ENCODE measurements around the gene GLCCI1. TPM values are rescaled to one million over a fixed set of nuclear protein-coding genes. Genes with fewer than 3 reads are reported as not detected.

GLCCI1 gene
- total and polyA plus RNA-seq, 2 donors (not counting 3 experiments of a cell fraction or from before 2014, with no cell fraction given) = 2.3 to 5.6 TPM

DNA sequence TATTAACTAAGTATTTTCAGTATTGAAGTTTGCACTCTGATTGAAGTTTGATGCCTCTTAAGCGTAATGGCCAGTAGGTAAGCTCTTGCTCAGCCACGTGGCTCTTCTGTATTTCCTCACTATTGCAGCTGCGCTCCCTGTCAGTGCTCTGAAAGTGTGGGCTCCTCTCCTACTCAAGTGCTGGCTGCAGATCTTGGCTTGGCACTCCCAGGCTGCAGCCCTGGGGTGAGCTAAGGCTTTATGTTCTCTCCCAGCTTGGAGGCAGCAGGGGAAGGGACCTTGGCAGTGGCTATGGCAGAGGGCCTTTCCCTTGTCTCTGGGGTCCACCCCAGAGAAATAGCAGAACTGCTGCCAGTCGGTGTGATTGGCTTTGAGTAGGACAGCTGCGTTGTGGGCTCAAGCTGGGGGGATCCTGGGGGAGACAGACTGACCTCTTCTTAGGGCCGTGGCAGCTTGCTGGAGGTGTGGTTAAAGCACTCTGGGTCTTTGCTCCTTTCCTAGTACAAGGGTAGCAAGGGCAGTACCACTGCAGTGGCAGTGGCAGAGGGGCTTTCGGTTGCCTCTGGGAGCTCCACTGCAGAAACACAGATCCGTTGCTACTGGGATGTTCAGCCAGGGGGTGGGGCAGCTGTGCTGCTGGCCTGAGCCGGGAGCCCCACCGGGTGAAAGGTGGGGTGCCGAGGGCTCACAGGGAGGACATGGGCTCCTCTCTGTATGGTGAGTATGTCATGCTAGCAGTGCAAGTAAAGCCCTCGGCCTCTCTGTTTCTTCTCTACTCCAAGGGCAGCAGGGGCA is 100.5 kb downstream of the GLCCI1 start:
- dilution Hi-C loops (cut with MboI; ENCODE audit: extremely low pct_ligation_motif_present, low sequenced_read_pairs) = no loop called here
- Histone ChIP-seq H3K4me1 (ENCODE audit: control insufficient read depth, extremely low read depth, insufficient read depth, low read length) (no peaks in the 10 kb centered on the region), H3K4me2 (ENCODE audit: insufficient read depth, low read length) (no peak overlapping the region), H2AFZ (ENCODE audit: low read depth, low read length) (no peak overlapping the region), H3K27ac (ENCODE audit: insufficient read depth, low read depth, low read length) (no peak overlapping the region), H3K9ac (replicated peaks; ENCODE audit: extremely low read depth, insufficient read depth, low read length) (no peak overlapping the region), H3K9me1 (replicated peaks; ENCODE audit: control insufficient read depth, extremely low read depth, insufficient read depth, low read length) (no peaks in the 10 kb centered on the region), H3K79me2 (ENCODE audit: control insufficient read depth, insufficient read depth, low read length) (no peaks in the 10 kb centered on the region), H3K36me3 (ENCODE audit: control insufficient read depth in 2 of 2, extremely low read depth in 1 of 2, insufficient read depth in 2 of 2, low read length in 2 of 2) (no peaks in the 10 kb centered on the region), H3K9me3 (replicated peaks; ENCODE audit: control insufficient read depth, insufficient read depth, low read length) (no peaks in the 10 kb centered on the region), H4K20me1 (replicated peaks; ENCODE audit: control insufficient read depth, extremely low read depth, insufficient read depth, low read length) (no peaks in the 10 kb centered on the region), H3K27me3 (ENCODE audit: control insufficient read depth in 2 of 2, insufficient read depth in 2 of 2, low read length in 2 of 2) (no peaks in the 10 kb centered on the region), H3K4me3 (replicated peaks in 1 of 3; ENCODE audit: insufficient read depth in 1 of 3, low read depth in 1 of 3, low read length in 3 of 3) (no peak overlapping the region)
- BruUV-seq (replicated peaks) = no TSS peak
- ChIA-PET POLR2A (no interaction called here), CTCF (no interaction called here)
- no peak for FAIRE-seq
- DNase-seq (ENCODE audit: low read depth, low spot score) = no peak
- TF ChIP-seq, protein P1, sequence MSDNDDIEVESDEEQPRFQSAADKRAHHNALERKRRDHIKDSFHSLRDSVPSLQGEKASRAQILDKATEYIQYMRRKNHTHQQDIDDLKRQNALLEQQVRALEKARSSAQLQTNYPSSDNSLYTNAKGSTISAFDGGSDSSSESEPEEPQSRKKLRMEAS (IDR thresholded peaks at IDR 0.05; ENCODE audit: insufficient read depth, insufficient read length) = no peak
- TF ChIP-seq POLR2AphosphoS5 (IDR thresholded peaks at IDR 0.05; ENCODE audit: insufficient read depth, low read depth, low read length) (no peak), JUN (IDR thresholded peaks at IDR 0.05; ENCODE audit: borderline replicate concordance, insufficient read depth, insufficient read length, low read depth) (no peak), POLR2A (IDR thresholded peaks at IDR 0.05; ENCODE audit: low read depth, low read length) (no peak), FOS (IDR thresholded peaks at IDR 0.05; ENCODE audit: borderline replicate concordance, insufficient read depth, low read length) (no peak), GATA2 (IDR thresholded peaks at IDR 0.05; ENCODE audit: insufficient read depth, insufficient read length, low read depth, low read length) (no peak), MYC (IDR thresholded peaks at IDR 0.05; ENCODE audit: low read depth, low read length) (no peak), EZH2 (IDR thresholded peaks at IDR 0.05; ENCODE audit: borderline replicate concordance, low read depth, low read length, severe bottlenecking) (no peak)
- TF ChIP-seq, protein P2, sequence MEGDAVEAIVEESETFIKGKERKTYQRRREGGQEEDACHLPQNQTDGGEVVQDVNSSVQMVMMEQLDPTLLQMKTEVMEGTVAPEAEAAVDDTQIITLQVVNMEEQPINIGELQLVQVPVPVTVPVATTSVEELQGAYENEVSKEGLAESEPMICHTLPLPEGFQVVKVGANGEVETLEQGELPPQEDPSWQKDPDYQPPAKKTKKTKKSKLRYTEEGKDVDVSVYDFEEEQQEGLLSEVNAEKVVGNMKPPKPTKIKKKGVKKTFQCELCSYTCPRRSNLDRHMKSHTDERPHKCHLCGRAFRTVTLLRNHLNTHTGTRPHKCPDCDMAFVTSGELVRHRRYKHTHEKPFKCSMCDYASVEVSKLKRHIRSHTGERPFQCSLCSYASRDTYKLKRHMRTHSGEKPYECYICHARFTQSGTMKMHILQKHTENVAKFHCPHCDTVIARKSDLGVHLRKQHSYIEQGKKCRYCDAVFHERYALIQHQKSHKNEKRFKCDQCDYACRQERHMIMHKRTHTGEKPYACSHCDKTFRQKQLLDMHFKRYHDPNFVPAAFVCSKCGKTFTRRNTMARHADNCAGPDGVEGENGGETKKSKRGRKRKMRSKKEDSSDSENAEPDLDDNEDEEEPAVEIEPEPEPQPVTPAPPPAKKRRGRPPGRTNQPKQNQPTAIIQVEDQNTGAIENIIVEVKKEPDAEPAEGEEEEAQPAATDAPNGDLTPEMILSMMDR (IDR thresholded peaks at IDR 0.05; ENCODE audit: extremely low read depth in 1 of 2, insufficient read depth in 1 of 2, low read depth in 1 of 2, low read length in 2 of 2) = no peak
- intact Hi-C loops (cut with micrococcal nuclease) = no loop called here
